ENCODE results near the gene SH3RF1.

DNA sequence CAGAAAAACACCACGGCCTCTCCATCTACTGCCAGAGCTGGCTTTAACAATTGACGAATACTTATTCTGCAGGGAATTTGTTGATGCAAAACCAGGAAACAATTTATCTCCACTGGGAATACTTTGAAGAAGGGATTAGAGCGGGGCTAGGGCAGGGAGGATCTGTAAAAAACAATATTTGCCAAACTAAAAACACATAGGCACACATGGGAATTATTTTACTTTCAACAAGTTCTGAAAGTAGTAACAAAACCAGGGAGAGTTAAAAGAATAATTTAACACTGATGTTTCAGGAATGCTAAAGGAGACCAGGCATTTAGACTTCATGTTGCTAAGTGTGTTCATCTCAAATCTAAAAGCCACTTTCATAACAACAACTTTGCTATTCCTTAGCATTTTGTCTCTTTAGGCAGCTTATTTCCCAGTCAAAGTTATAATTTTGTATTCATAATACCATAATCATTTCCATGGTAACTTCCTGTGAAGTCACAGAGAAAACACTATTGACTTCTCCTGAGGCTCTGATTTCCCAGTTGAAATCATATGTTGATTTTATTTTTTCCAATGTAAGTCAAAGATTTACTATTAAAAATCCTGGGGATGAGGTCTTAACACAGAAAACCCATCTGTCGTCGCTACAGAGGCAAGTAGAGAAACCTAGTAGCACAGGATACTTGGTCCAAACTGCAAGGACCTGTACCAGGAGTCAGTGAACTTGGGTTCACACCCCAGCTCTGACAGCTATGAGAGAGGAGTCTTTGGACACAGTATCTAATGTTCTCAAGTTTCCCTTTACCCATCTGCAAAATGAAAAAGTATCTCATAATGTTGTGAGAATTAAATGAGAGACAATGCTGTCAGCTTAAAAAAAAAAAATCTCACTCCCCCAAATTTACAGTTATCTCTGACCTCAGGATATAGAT, 69.3 kb downstream of the SH3RF1 start:
- TF ChIP-seq, protein P1, sequence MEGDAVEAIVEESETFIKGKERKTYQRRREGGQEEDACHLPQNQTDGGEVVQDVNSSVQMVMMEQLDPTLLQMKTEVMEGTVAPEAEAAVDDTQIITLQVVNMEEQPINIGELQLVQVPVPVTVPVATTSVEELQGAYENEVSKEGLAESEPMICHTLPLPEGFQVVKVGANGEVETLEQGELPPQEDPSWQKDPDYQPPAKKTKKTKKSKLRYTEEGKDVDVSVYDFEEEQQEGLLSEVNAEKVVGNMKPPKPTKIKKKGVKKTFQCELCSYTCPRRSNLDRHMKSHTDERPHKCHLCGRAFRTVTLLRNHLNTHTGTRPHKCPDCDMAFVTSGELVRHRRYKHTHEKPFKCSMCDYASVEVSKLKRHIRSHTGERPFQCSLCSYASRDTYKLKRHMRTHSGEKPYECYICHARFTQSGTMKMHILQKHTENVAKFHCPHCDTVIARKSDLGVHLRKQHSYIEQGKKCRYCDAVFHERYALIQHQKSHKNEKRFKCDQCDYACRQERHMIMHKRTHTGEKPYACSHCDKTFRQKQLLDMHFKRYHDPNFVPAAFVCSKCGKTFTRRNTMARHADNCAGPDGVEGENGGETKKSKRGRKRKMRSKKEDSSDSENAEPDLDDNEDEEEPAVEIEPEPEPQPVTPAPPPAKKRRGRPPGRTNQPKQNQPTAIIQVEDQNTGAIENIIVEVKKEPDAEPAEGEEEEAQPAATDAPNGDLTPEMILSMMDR (IDR thresholded peaks at IDR 0.05; ENCODE audit: low read depth, low read length, poor library complexity, severe bottlenecking): no peak
- TF ChIP-seq EZH2phosphoT487 (IDR thresholded peaks at IDR 0.05; ENCODE audit: borderline replicate concordance, low read length): no peak

All from DOHH2 (cell line).